Fibroblast of lung (primary cell): ENCODE results near the gene GLTPD2.

Experiments used
- CTCF ChIP-seq, 2 donors: IDR thresholded peaks in 1 of 2; conservative IDR thresholded peaks in 1 of 2; 1 replicate in 1 of 2; 2 replicates in 1 of 2; pipeline ENCODE4 v1.5.1; 2011 to 2012; ENCODE audit warnings: low read length in 2 of 2, control low read depth in 1 of 2, inconsistent platforms in 1 of 2, low read depth in 1 of 2, mild to moderate bottlenecking in 1 of 2
- EZH2 ChIP-seq: IDR thresholded peaks from 2 replicates; pipeline ENCODE4 v1.5.1; 2012; ENCODE audit warnings: low read length, control low read depth, mild to moderate bottlenecking; ENCODE audit errors: missing control alignments

GRCh38 chr17:4833178-4833940 is 44.6 kb downstream of the GLTPD2 start, which contains the start of gene MINK1:
- TF ChIP-seq CTCF (conservative IDR thresholded peaks at IDR 0.05 in 1 of 2, IDR thresholded peaks at IDR 0.05 in 1 of 2; ENCODE audit: low read depth in 1 of 2, low read length in 2 of 2) (no peak), EZH2 (no peak)
